HG02571 (cell line): Measurements from ENCODE around the gene S1PR5.
"Not testable (repeated sequence)": the region's sequence is repeated elsewhere in the genome, so short reads cannot be mapped to it uniquely, and the experiment has no call there.

ENCODE experiments used
- ATAC-seq: cut with Tn5 transposase; IDR thresholded peaks from one replicate; pipeline ENCODE4 v1.9.1; 2021; ENCODE audit warnings: mild to moderate bottlenecking, moderate library complexity; ENCODE audit not compliant: unreplicated experiment

The S1PR5 gene

GRCh38 chr19:10517361-10517759 lies at the start of gene S1PR5:
Gene S1PR5 (minus strand): TSS chr19:10517447. CDS start chr19:10515011, 2,436 bp downstream.
- ATAC-seq, result no peak

GRCh38 chr19:10566658-10567410 lies 49.6 kb upstream of the S1PR5 start:
- no peak for ATAC-seq

GRCh38 chr19:10566408-10566657 lies 49.1 kb upstream of the S1PR5 start:
- no peak for ATAC-seq

- ATAC-seq, result peak; percentile 58
Measured at GRCh38 chr19:10565567-10566407, 48.5 kb upstream of the S1PR5 start, which contains the start of gene KRI1. Gene KRI1 (minus strand): TSS chr19:10566010. CDS start chr19:10565999, 11 bp downstream.

- no peak for ATAC-seq
Measured at GRCh38 chr19:10565028-10565566, 47.9 kb upstream of the S1PR5 start.

GRCh38 chr19:10562609-10563008 lies 45.4 kb upstream of the S1PR5 start:
- no peak for ATAC-seq

GRCh38 chr19:10560154-10560553 lies 42.9 kb upstream of the S1PR5 start:
- no peak for ATAC-seq

GRCh38 chr19:10557603-10558197 lies 40.5 kb upstream of the S1PR5 start:
- no peak for ATAC-seq

- ATAC-seq, result no peak
Measured at GRCh38 chr19:10555610-10555973, 38.3 kb upstream of the S1PR5 start.

GRCh38 chr19:10554760-10555609 lies 37.7 kb upstream of the S1PR5 start:
- no peak for ATAC-seq

- no peak for ATAC-seq
Measured at GRCh38 chr19:10553943-10554381, 36.7 kb upstream of the S1PR5 start.

- ATAC-seq, result no peak
Measured at GRCh38 chr19:10553087-10553667, 35.9 kb upstream of the S1PR5 start.

GRCh38 chr19:10552510-10553053 lies 35.3 kb upstream of the S1PR5 start:
- no peak for ATAC-seq

GRCh38 chr19:10551698-10552301 lies 34.6 kb upstream of the S1PR5 start:
- ATAC-seq, result no peak

GRCh38 chr19:10551006-10551405 lies 33.8 kb upstream of the S1PR5 start:
- ATAC-seq, result not testable (repeated sequence)

GRCh38 chr19:10550336-10550735 lies 33.1 kb upstream of the S1PR5 start:
- ATAC-seq, result no peak

GRCh38 chr19:10549733-10550132 lies 32.5 kb upstream of the S1PR5 start:
- no peak for ATAC-seq

GRCh38 chr19:10548746-10549276 lies 31.6 kb upstream of the S1PR5 start:
- ATAC-seq, result no peak

- ATAC-seq, result no peak
Measured at GRCh38 chr19:10546817-10547216, 29.6 kb upstream of the S1PR5 start.
